ENCODE results near the gene ZPR1.
"Not testable (repeated sequence)": the region's sequence is repeated elsewhere in the genome, so short reads cannot be mapped to it uniquely, and the experiment has no call there.

The ZPR1 gene

GRCh38 chr11:116825434-116825833, 37.6 kb upstream of the ZPR1 start:
- no peak for DNase-seq (ENCODE audit: low read depth, low spot score)

- no peak for DNase-seq (ENCODE audit: low read depth, low spot score)
Observed at GRCh38 chr11:116823031-116823843, 35.4 kb upstream of the ZPR1 start, which contains the start of gene APOA4. APOA4 (minus strand) TSS chr11:116823304; CDS start chr11:116823191, 113 bp downstream.

- DNase-seq (ENCODE audit: low read depth, low spot score): no peak
Observed at GRCh38 chr11:116822575-116822974, 34.8 kb upstream of the ZPR1 start.

GRCh38 chr11:116821050-116821918, 33.5 kb upstream of the ZPR1 start:
- DNase-seq (ENCODE audit: low read depth, low spot score): no peak

GRCh38 chr11:116819049-116819448, 31.2 kb upstream of the ZPR1 start:
- no peak for DNase-seq (ENCODE audit: low read depth, low spot score)

- DNase-seq (ENCODE audit: low read depth, low spot score): no peak
Observed at GRCh38 chr11:116814502-116814901, 26.7 kb upstream of the ZPR1 start.

GRCh38 chr11:116813781-116814471, 26.1 kb upstream of the ZPR1 start:
- no peak for DNase-seq (ENCODE audit: low read depth, low spot score)

- DNase-seq (ENCODE audit: low read depth, low spot score): no peak
Observed at GRCh38 chr11:116813170-116813569, 25.3 kb upstream of the ZPR1 start.

GRCh38 chr11:116812109-116812508, 24.3 kb upstream of the ZPR1 start:
- no peak for DNase-seq (ENCODE audit: low read depth, low spot score)

GRCh38 chr11:116811194-116811593, 23.4 kb upstream of the ZPR1 start:
- DNase-seq (ENCODE audit: low read depth, low spot score): no peak

- DNase-seq (ENCODE audit: low read depth, low spot score): no peak
Observed at GRCh38 chr11:116808262-116809175, 20.7 kb upstream of the ZPR1 start.

- no peak for DNase-seq (ENCODE audit: low read depth, low spot score)
Observed at GRCh38 chr11:116807601-116808261, 19.9 kb upstream of the ZPR1 start.

GRCh38 chr11:116804001-116804400, 16.2 kb upstream of the ZPR1 start:
- DNase-seq (ENCODE audit: low read depth, low spot score): no peak

GRCh38 chr11:116801662-116802061, 13.8 kb upstream of the ZPR1 start:
- not testable (repeated sequence) for DNase-seq (ENCODE audit: low read depth, low spot score)

- no peak for DNase-seq (ENCODE audit: low read depth, low spot score)
Observed at GRCh38 chr11:116800610-116801009, 12.8 kb upstream of the ZPR1 start.

GRCh38 chr11:116798368-116798767, 10.5 kb upstream of the ZPR1 start:
- no peak for DNase-seq (ENCODE audit: low read depth, low spot score)

- no peak for DNase-seq (ENCODE audit: low read depth, low spot score)
Observed at GRCh38 chr11:116797816-116798215, 10.0 kb upstream of the ZPR1 start.

GRCh38 chr11:116796548-116796947, 8.7 kb upstream of the ZPR1 start:
- DNase-seq (ENCODE audit: low read depth, low spot score): no peak

GRCh38 chr11:116794851-116795250, 7.0 kb upstream of the ZPR1 start:
- no peak for DNase-seq (ENCODE audit: low read depth, low spot score)

GRCh38 chr11:116793772-116794097, 5.9 kb upstream of the ZPR1 start:
- no peak for DNase-seq (ENCODE audit: low read depth, low spot score)

Measured in activated naive CD8-positive, alpha-beta T cell treated with anti-CD3 and anti-CD28 coated beads, Interleukin-2, amount 50 U/mL, for 16 hours (primary cell).